HG02678 (cell line): ENCODE results near the gene MAG.
A peak's percentile ranks its signal among the peaks of the same experiment; 100 is the strongest.

Experiments used
- ATAC-seq: cut with Tn5 transposase; IDR thresholded peaks from one replicate; pipeline ENCODE4 v1.9.1; 2021; ENCODE audit warnings: mild to moderate bottlenecking, moderate library complexity; ENCODE audit not compliant: unreplicated experiment

Gene MAG

DNA sequence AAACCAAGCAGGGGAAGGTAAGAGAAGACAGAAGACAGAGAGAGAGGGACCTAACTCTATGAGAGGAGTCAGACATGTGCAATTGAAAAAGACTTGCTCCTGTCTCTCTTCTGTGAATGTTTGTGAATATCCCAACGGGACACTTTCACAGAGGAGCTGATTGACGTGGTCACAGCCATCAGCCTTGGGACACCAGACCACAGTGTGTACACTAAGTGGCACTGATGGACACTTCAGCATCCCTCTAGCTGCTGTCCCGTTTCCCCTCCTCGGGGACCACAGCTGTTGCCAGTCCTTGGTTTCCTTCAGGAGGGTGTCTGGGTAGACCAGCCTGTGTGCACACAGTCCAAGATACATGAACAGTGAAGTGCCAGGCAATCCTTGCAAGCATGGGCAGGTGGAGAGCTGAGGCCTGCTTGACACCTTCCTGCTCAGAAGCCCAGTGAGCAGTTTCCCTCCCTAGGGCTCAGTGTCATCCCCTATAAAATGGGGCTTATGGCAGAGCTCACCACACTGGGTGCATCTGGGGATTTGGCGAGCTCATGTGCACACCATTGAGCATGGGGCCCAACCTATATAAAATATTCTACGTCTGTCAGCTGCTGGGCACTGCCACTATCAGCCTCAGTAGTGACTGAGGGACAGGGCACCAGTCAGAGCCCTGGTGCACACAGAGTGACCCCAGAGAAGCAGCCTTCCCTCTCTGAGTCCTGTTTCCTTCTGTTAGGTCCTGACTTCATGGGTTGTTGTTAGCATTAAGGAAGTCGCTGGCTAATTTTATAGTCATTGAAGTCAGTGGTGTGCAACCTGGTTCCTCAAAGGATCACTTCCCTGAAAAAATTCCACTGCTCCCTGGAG lies 27.5 kb upstream of the MAG start:
- no peak for ATAC-seq

DNA sequence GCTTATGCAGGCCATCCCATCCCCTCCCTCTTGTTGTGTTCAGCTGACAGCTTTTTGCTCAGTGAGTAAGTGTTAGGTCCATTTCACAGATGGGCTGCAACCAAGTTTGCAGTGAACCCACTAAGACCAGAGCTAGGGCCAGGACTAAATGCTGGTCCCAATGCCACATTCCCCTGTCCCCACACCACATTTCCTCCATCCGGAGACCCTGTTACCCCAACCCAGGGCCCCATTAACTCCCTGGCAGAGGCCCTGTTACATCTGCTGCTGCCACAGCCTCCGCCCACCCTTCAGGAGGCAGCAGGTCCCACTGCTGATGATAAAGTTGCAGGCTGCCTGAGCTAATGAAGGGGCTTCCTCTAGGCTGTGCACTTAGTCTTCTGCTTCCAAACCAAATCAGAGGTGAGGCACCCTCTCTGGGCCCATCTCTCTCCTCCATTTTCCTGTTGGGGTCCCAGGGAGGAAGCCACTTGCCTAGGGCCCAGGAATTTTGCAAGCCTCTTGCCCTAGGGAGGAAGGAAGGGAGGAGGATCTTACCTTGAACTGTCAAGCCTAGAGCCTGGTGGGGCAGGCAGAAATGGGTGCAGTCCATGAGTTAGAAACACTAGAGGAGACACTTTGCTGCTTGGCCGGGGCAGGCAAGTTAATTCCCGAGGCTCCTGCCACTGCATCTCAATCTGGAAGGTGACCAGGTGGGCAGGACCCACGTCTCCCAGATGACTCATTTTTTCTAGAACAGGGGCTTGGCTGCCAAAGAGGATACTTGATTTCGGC lies 26.6 kb upstream of the MAG start:
- ATAC-seq, result no peak

- no peak for ATAC-seq
Measured at GRCh38 chr19:35265900-35266519, 26.0 kb upstream of the MAG start.

DNA sequence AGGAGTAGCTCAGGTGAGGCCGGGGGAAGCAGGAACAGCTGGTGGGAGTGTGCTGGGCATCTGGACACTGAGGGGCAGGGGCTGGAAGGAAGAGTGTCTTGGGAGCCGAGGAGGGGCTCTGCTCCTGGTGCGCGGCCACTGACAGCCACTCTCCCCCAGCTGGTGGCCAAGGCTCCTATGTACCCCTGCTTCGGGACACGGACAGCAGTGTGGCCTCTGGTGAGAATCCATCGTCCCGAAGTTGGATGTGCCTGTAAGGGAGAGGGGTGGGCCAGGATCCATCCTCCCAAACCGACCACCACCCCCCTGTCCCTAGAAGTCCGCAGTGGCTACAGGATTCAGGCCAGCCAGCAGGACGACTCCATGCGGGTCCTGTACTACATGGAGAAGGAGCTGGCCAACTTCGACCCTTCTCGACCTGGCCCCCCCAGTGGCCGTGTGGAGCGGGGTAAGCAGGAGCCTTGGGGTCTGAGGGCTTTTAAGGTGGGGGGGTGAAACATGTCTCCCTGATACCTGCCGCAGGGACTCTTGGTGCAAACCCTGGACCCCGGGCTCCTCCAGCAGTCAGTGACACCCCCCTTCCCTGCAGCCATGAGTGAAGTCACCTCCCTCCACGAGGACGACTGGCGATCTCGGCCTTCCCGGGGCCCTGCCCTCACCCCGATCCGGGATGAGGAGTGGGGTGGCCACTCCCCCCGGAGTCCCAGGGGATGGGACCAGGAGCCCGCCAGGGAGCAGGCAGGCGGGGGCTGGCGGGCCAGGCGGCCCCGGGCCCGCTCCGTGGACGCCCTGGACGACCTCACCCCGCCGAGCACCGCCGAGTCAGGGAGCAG lies 25.2 kb upstream of the MAG start:
- no peak for ATAC-seq

DNA sequence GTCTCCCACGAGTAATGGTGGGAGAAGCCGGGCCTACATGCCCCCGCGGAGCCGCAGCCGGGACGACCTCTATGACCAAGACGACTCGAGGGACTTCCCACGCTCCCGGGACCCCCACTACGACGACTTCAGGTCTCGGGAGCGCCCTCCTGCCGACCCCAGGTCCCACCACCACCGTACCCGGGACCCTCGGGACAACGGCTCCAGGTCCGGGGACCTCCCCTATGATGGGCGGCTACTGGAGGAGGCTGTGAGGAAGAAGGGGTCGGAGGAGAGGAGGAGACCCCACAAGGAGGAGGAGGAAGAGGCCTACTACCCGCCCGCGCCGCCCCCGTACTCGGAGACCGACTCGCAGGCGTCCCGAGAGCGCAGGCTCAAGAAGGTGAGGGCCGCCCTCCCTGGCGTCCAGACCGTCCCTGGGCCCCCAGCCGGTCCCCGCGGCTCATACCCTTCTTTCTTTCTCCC lies 24.6 kb upstream of the MAG start:
- no peak for ATAC-seq

DNA sequence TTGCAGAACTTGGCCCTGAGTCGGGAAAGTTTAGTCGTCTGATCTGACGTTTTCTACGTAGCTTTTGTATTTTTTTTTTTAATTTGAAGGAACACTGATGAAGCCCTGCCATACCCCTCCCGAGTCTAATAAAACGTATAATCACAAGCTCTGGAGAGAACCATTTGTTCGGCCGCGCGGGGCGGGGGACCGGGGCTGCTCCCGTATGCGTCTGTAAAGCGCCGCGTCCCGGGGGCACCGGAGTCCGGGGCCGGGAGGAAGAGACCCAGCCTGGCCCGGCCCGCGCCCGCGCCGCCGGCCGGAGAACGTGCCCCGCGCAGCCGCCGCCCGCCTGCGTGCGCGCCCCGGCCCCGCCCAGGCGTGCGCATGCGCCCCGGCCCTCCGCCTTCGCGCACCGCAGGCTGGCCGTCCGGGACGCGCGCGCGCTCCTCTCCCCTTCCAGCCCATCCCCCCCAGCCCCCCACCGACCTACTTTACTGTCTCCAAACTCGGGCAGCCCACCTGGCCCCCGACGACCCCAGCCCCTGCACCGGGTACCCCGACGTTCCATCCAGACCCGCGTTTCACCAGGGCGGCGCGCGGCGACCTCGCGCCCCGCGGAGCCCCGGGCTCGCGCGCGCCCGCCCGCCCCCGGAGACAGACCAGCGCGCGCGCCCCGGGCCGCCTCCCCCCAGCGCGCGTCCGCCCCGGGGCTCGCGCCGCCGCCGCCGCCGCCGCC lies 24.0 kb upstream of the MAG start:
- peak; percentile 52 for ATAC-seq

DNA sequence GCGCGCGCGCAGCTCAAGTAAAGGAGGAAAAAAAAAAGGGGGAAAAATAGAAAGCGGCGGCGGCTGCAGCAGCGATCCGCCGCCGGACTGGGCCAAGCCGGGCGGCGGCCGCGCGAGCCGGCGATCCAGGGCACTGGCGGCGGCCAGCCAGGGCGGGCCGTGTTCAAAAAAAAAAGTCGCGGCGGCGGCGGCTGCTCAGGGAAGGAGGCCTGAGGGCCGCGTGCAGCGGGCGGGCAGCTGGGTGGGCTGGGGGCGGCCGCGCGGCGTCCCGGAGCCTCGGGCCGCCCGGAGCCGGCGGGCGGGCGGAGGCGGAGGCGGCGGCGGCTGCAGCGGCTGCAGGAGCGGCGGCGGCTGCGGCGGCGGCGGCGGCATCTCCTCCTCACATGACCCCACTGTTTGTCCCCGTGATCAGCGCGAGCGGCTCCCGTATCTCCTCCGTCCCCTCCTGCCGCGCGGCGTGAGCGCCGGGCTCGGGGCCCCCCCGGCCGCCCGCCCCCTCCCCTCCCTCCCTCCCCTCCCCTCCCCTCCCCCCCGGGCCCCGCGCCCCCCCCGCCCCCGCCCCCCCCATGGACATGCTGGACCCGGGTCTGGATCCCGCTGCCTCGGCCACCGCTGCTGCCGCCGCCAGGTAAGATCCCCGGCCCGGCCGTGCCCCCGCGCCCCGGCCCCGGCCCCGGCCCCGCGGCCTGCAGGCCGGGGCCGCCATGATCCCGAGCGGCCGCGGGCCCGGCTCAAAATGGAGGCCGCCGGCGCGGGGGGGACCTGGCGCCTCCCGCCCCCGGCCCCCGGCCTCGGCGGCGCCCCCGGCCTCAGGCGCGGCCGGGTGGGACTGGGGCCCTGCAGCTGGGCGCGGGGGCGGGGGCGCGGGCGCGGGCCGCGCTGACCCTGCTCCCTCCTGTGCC lies 23.2 kb upstream of the MAG start, which contains the start of gene USF2:
TSS of gene USF2 (plus strand) at position 427 of the 902 bp plus-strand sequence. CDS start at position 567, 140 bp downstream.
- ATAC-seq, result peak; percentile 29

DNA sequence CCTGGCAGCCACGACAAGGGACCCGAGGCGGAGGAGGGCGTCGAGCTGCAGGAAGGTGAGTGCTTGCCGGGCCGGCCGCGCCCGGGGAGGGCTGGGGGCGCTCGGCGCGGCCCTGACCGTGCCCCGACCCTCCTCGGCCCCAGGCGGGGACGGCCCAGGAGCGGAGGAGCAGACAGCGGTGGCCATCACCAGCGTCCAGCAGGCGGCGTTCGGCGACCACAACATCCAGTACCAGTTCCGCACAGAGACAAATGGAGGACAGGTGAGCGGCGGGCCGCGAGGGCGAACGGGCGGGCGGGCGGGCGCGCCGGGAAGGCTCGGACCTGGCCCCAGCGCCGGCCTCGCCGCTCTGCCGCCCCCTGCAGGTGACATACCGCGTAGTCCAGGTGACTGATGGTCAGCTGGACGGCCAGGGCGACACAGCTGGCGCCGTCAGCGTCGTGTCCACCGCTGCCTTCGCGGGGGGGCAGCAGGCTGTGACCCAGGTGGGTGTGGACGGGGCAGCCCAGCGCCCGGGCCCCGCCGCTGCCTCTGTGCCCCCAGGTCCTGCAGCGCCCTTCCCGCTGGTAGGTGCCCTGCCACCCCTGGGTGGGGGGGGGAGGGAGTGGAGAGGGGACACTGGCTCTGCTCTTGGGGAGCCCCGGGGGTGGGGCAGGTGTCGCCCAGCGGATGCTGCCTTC lies 22.4 kb upstream of the MAG start:
- peak; percentile 57 for ATAC-seq

DNA sequence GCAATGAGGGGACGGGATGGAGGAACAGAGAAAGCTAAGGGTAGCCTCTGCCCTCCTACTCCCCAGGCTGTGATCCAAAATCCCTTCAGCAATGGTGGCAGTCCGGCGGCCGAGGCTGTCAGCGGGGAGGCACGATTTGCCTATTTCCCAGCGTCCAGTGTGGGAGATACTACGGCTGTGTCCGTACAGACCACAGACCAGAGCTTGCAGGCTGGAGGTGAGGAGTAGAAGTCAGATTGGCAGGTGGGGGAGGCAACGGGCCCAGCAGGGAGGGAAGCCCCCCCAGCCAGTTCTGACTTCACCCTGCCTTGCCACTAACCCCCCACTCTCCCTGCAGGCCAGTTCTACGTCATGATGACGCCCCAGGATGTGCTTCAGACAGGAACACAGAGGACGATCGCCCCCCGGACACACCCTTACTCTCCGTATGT lies 21.6 kb upstream of the MAG start:
- no peak for ATAC-seq

DNA sequence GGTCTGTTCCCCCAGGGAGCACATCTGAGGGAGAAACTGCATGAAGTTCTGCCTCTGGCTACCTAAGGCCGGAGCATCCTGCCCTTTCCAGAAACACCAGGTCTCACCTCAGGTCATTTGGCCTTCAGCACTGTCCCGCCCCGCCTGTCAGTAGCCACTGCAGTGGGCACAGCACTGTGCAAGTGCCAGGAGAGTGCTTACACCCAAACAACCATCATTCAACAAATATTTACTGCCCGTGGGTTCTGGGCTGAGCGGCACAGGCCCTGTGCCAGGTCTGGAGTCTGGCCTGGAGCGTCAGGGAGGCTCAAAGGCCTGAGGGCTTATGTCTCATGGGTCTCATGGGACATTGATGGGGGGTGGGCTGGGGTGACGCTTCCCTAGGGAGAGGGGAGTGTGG lies 20.4 kb upstream of the MAG start:
- ATAC-seq, result no peak

DNA sequence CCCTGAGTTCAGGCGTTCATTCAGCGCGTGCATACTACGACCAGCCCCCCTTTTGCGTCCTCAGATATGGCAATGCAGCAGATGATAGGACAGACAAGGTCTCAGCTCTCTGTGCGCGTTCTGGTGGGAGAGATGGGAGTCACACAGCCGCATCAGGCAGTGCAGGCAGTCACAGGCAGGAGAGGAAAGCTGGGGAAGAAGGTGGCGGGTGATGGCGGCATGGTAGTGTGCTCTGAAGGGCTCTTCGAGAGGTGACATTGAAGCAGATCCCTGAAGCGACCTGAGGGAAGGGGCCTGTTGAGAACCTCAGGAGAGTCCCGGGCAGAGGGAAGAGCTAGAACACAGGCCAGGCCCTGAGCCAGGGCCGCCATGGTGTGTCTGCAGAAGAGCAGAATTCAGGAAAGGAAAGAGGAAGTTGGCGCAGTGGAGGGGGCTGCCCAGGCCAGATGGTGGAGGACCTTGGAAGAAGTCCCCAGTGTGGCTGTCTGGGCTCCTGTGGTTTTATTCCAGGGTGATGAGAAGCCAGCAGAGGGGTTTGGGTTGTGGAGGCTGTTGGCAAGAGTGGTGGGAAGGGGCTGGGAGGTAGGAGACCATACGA lies 19.7 kb upstream of the MAG start:
- no peak for ATAC-seq

DNA sequence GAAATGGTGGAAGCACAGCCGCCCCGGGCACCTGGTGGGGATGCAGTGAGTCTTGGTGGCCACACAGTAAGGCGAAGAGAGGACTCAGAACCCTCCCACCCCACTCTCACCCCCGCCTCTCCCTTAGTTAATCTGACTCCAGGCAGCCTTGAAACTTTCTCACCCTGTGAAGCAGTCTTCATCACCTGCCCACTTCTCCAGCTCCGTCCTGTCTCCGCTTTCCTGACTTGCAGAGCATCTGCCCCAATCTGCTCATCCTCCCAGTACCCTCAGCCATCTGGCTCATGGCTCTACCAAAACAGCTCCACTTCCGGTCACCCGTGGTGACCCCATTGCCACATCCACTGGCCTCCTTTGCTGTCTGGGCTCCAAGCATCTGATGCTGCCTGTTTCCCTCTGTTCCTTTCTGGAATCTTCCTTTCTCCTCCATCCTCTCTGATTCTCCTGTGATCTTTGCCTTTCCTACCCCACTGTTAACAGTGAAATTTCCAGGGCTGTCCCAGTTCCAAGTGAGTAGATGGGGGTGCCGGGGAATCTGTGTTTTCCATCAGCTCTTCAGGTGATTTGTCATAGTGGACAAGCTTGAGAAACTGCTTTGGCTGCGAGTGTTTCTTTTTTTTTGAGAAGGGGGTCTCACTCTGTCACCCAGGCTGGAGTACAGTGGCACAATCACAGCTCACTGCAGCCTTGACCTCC lies 18.9 kb upstream of the MAG start:
- no peak for ATAC-seq

- no peak for ATAC-seq
Measured at GRCh38 chr19:35273686-35274259, 18.2 kb upstream of the MAG start.

DNA sequence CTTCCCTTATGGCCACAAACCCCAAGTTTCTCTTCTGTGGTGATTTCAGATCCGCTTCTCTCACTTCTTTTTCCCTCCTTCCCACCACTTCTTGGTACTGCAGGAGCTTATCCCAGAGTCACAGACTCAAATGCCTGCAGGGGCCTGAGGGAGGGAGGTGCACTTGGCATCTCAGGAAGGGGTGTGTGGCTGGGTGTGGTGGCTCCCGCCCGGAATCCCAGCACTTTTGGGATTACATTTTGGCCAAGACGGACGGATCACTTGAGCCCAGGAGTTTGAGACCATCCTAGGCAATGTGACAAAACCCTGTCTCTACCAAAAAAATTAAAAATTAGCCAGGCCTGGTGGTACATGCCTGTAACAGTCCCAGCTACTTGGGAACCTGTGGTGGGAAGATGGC lies 17.6 kb upstream of the MAG start:
- ATAC-seq, result no peak

DNA sequence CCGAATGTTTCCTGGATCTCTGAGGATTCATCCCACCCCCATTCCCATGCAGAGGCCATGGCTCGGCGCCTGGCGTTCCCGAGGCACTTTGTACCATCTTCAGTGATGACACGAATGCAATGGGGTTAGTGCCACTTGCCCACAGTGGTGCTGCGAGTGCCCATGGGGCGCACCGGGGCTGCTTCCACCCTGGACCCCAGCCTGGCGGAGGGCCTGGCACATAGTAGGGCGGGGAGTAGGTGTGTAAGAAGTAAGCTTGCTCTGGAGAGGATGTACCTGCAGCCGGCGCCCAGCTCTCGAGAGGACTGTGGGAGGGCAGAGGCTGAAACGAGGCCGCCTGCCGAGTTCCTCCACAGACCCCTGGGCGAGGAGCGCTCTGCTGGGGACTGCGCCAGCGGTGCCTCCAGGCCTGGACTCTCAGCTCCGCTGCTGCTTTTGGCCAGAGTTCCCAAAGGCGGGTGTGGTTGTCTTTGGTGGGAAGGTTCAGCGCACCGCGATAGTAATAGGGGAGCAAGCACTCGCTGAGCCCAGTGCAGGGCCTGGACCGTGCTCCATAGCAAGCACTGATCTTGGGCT lies 15.2 kb upstream of the MAG start:
- no peak for ATAC-seq

GRCh38 chr19:35278578-35279284 lies 13.2 kb upstream of the MAG start:
- no peak for ATAC-seq
